ENCODE data around the gene IL22RA1.
A peak's percentile ranks its signal among the peaks of the same experiment; 100 is the strongest.

Gene IL22RA1

GRCh38 chr1:24165500-24165899 is 22.6 kb upstream of the IL22RA1 start:
- no peak for DNase-seq

GRCh38 chr1:24164004-24164403 is 21.1 kb upstream of the IL22RA1 start:
- no peak for DNase-seq

- no peak for DNase-seq
These were observed 19.3 kb upstream of the IL22RA1 start for GRCh38 chr1:24162201-24162600.

- no peak for DNase-seq
These were observed 18.3 kb upstream of the IL22RA1 start for GRCh38 chr1:24161270-24161669.

DNA sequence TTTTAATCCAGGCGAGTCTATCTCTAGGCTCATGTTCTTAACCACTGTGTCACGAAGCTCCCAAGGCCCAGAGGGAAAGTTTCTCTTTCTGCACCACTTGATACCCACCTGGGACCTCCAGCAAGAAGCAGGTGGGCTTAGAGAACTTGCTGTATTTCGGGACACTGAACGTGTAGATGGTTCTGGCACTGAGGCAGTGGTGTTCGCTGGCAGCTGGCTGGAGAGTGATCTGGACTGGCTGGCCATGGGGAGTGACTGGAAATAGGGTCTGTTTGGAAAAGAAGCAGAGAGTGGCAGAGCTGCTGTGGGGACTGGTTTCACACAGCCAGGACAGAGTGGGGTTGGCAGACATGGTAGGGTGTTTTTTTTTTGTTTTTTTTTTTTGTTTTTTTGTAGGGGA is 16.4 kb upstream of the IL22RA1 start:
- no peak for DNase-seq

DNA sequence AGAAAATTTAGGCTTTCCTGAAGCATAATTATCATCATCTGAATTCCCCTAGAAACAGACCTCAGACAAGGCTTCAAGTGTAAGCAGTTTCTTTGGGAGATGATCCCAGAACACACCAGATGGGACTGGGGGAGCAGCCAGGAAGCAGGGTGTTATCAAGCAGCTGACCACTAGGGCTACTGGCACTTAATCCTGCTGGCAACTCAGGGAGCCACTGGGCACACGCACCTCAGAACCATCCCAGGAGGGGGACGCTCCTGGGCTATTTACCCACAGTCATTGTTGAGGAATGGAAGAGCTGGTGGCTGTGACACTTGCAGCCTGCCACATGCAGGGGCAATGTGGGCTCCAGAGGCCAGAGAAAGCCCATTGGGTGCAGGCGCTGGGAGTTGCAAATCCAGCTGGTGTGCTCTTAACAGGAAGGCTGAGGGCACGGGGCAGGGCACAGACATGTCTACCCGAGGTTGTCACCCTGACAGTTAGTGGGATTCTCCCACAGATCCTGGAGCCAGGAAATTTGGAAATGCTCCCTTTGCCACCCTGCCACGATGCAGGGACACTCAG is 15.1 kb upstream of the IL22RA1 start:
- DNase-seq, result no peak

- DNase-seq, result no peak
These were observed 13.8 kb upstream of the IL22RA1 start for GRCh38 chr1:24156542-24157260.

GRCh38 chr1:24155011-24155782 is 12.3 kb upstream of the IL22RA1 start:
- DNase-seq, result no peak

- DNase-seq, result no peak
These were observed 11.3 kb upstream of the IL22RA1 start for GRCh38 chr1:24154215-24154614.

DNA sequence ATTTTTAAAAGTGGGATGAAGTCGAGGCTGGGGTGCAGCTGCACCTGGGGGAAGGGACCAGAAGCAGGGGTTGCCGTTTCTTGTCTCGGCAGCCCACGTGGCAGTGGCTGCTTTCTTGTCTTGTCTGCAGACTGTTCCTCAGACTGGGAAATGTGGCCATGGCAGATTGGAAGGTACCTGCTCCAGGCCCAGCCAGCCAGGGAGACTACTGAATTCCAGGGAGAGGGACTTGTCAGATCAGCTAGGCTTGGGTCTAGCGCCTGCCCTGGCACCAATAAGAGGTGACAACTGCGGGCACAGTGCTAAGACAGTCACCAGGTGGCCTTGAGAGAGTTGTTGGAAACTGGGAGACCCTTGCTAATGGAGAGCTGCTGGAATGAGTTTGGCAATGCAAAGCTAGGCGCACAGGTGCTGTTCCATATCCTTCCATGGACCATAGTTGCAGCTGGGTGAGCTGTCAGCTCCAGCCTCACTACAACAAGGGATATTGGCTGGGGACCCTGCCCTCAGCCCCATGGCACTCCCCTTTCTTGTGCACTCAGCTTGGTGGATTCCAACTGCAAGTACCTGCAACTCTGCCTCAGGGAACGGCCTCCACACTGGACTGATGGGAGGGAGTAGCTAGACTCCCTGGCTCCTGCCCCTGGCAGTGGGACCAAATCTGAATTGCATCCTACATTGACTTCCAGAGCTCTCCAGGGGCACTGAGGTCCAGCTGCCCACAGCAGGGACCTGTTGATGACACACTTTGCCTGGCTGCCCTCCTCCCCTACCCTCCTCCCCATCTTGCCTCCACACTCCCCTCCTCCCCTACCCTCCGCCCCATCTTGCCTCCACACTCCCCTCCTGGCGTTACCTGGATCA is 9.9 kb upstream of the IL22RA1 start:
- DNase-seq, result no peak

DNA sequence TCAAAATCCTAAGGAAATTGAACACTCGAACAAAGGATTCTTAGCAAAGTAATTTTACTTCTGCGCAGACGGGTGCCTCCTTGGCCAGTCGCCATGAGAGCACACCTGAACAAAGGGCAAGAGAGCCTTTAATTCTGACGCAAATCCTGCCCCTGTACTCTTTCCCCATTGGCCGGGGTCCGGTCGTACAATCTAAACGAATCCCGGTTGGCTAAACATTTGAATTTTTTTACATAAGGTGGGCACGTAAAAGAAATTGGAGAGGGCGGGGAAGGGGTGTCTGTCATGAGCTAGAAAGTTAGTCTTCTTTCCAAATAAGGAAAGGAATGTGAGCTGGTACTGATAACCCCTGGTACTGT is 8.2 kb upstream of the IL22RA1 start:
- DNase-seq, result peak; percentile 30

- DNase-seq, result peak; percentile 52
These were observed 7.6 kb upstream of the IL22RA1 start for GRCh38 chr1:24150234-24151174.

GRCh38 chr1:24149866-24150233 is 6.9 kb upstream of the IL22RA1 start:
- no peak for DNase-seq

DNA sequence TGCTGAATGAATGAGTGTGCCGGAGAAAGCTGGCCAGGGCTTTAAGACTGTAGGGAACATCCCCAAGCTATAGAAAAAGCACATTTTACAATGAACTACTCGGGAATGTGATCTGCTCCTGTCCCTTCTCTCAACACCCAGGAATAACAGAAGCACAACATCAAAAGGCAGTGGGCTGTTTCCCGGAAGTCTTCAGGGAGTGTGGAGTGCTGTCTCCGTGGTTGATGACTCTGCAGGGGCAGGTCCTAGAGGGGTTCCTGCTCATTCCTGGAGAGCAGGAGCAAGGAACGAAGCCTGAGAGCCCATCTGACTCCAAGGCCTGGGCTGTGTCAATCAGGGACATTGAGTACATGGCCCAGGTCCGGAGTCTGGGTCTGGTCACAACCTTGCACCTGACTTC is 4.9 kb upstream of the IL22RA1 start:
- DNase-seq, result no peak

DNA sequence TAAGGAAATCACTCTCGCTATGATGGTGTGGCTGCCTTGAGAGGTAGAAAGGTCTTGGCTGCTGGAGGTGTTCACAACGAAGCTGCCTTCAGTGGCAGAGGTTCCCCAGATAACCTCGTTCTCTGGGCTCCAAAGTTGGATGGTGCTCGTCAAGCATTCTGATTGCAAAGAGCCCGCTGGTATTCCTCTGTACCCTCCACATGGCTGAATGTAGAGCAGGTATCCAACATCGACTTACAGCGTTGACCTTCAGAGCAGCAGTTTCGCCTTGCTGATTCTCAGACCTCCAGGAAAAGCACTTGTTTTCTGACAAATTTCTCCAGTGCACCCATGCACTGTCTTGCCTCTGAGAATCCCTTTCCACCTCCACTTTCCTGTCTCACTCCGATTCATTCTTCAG is 4.3 kb upstream of the IL22RA1 start:
- no peak for DNase-seq

DNA sequence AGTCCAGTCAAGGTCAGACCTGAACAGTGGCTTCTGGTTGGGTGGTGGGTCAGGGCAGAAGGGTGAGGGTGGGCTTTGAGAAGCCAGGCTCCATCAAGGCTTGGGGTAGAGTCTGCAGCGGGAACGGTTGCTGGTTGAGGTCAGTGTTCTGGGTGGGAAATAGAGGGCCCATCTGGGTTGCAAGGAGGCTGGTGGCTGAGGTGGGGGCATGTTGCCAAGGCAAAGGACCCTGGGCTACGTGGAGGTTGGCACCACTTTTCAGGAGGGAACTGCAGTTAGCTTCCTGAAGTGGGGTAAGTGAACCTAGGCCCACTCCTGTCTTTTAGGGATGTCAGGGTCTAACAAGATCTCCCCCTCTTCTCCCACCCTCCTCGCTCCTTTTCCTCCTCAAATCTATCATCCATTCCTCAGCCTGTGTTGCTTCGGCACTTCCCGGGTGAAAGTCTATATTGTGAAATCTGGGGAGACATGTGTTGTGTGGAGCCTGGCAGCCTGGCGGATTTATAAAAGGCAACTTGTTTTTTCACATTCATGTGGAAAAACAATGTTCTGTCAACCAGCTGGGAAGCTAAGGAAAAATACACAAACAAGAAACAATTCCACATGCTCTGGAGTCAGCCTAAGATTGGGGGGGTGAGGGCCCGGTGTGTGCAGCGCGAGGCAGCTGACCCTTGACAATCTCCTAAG is 1.5 kb downstream of the IL22RA1 start:
- no peak for DNase-seq

DNA sequence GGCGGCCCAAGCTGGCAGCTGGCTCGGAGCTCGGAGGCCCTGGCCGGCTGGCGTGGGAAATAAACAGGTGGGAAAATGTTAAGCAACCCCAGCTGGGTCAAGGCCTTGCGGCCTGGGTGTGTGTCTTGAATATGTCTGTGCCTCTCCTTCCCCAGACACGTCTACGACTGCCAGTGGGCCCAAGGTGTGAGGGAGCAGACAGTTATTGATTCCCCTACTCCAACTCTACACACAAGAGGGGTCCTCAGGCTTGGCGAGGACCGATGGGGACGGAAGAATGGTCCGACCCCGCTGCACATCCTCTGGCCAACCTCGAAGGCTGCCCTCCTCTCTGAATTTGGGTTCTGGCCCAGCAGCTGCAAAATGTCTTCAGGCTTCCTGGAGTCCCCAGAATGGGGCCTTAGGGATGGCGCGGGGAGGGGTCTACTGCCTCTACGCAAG is 2.2 kb downstream of the IL22RA1 start:
- no peak for DNase-seq

DNA sequence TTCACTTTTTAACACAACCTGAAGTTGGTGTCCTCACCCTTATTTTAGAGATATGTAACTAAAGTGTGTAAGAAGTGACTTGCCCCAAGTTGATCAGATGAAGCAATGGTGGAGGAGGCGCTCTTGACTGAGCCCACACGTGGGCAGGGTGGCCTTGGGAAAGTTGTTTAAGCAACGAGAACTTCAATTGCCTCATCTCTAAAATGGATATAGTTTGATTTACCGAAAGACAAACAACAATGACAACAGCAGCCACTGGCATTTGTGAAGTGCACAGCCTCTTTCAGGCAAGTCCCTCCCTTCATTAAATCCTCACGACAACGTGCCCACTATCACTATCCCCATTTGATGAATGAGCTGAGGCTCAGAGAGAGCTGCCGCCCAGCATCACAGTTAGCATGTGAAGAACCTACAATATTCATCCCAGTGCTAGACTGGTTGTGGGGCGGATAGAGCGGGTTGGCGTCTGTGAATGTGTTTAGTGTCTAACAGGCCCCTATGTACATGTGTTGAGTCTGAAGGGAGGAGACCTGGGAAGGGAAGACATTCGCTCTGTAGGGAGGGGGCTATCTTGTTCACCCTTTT is 3.0 kb downstream of the IL22RA1 start:
- no peak for DNase-seq

DNA sequence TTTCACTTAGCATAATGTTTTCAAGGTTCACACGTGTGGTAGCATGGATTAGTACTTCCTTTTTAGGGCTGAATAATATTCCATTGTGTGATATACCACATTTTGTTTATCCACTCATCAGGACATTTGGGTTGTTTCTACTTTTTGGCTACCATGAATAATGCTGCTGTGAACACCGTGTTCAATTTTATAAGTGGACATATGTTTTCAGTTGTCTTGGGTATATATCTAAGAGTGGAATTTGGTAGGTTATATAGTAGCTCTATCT is 3.8 kb downstream of the IL22RA1 start:
- DNase-seq, result no peak

- no peak for DNase-seq
These were observed 4.3 kb downstream of the IL22RA1 start for GRCh38 chr1:24138476-24139221.
